Measurements from ENCODE around the gene BIVM.

Gene BIVM

DNA sequence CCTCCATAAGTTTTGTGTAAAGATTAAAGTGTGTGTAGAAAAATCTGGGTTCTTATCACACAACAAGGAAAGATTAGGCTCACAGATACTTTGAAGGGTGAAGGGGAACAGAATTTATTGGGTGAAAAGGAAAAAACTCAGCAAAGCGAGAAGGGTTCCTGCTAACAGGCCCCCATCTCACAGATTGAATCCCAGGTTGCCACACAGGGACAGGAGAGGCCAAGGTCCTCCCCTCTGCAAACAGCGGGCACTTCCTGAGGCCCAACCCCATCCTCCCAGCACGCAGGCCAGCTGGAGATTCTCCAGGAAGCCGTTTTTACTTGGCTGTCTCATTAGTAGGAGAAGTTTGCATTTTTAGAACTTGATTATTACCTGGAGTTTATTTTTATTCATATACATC lies 31.7 kb downstream of the BIVM start:
- DNase-seq (ENCODE audit: low read depth, low spot score), result no peak
- H3K4me3 ChIP-seq (ENCODE audit: low read length), result no peak overlapping the region

- no peak for DNase-seq (ENCODE audit: low read depth, low spot score)
- no peak overlapping the region for H3K4me3 ChIP-seq (ENCODE audit: low read length)
Measured at GRCh38 chr13:102836471-102836870, 37.6 kb downstream of the BIVM start.

GRCh38 chr13:102838273-102838672 lies 39.4 kb downstream of the BIVM start:
- no peak for DNase-seq (ENCODE audit: low read depth, low spot score)
- no peak overlapping the region for H3K4me3 ChIP-seq (ENCODE audit: low read length)

- no peak for DNase-seq (ENCODE audit: low read depth, low spot score)
- no peak overlapping the region for H3K4me3 ChIP-seq (ENCODE audit: low read length)
Measured at GRCh38 chr13:102838982-102839381, 40.1 kb downstream of the BIVM start.

DNA sequence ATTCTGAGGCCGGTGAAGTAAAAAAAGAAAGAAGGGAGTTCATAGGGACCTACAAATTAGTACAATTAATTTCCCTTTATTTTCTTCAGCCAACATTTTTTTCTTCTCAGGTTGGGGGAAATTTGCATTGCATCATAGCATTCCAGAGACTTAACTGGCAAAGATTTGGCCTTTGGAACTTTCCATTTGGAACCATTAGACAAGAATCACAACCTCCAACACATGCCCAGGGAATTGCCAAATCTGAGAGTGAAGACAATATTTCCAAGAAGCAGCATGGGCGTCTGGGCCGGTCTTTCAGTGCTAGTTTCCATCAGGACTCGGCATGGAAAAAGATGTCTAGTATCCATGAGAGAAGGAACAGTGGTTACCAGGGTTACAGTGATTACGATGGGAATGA lies 40.5 kb downstream of the BIVM start:
- no peak for DNase-seq (ENCODE audit: low read depth, low spot score)
- no peak overlapping the region for H3K4me3 ChIP-seq (ENCODE audit: low read length)

DNA sequence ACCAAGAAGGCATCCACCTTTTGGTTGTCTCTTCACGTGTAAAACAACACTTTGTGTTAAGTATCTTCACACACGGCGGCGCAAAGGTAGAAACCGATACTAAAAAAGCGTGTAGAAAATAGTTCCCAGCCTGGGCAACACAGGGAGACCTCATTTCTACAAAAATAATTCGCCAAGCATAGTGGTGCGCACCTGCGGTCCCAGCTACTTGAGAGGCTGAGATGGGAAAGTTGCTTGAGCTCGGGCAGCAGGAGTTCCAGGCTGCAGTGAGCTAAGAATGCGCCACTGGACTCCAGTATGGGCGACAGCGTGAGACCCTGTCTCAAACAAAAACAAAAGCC lies 46.3 kb downstream of the BIVM start:
- H3K4me3 ChIP-seq (ENCODE audit: low read length), result peak overlapping the region; percentile 97
- DNase-seq (ENCODE audit: low read depth, low spot score), result no peak

- peak; percentile 97 for DNase-seq (ENCODE audit: low read depth, low spot score)
- H3K4me3 ChIP-seq (ENCODE audit: low read length), result peak within 1 kb of the TSS; percentile 97
Measured at GRCh38 chr13:102845630-102846260, 46.8 kb downstream of the BIVM start, which contains the start of gene ERCC5. Gene ERCC5, plus strand, starts transcription at chr13:102846032. Its CDS starts 235 bp downstream, at chr13:102846267.

DNA sequence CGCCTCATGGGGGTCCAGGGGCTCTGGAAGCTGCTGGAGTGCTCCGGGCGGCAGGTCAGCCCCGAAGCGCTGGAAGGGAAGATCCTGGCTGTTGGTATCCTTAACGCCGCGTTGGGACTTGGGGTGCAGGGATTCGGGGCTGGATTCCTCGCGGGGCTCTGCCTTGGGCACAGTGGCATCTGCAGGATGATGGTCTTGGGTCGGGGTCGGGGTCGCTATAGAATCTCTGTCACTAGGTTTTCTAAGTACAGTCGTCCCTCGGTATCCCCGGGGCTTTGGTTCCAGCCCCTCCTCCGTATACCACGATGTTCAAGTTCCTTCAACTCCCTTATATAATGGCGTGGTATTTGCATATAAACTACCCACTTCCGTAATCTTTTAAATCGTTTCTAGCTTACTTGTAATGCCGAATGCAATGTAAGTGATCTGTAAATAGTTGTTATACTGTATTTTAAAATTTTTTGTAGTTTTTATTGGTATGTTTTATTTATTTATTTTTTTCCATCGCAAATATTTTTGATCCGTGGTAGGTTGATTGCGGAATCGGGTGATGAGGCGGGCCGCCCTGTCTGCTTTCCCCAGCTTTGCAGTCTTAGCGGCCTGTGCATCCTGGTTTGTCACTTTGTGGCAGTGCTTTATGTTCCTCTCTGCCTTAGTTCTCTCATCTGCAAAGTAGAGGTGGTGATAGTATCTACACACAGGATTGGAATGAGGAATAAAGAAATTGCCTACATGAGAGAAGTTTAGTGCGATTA lies 47.5 kb downstream of the BIVM start:
- peak overlapping the region; percentile 97 for H3K4me3 ChIP-seq (ENCODE audit: low read length)
- peak; percentile 72 for DNase-seq (ENCODE audit: low read depth, low spot score)

GRCh38 chr13:102847272-102848234 lies 48.6 kb downstream of the BIVM start:
- DNase-seq (ENCODE audit: low read depth, low spot score), result peak; percentile 54
- peak overlapping the region; percentile 97 for H3K4me3 ChIP-seq (ENCODE audit: low read length)

GRCh38 chr13:102848956-102849355 lies 50.0 kb downstream of the BIVM start:
- no peak overlapping the region for H3K4me3 ChIP-seq (ENCODE audit: low read length)
- DNase-seq (ENCODE audit: low read depth, low spot score), result peak; percentile 24

DNA sequence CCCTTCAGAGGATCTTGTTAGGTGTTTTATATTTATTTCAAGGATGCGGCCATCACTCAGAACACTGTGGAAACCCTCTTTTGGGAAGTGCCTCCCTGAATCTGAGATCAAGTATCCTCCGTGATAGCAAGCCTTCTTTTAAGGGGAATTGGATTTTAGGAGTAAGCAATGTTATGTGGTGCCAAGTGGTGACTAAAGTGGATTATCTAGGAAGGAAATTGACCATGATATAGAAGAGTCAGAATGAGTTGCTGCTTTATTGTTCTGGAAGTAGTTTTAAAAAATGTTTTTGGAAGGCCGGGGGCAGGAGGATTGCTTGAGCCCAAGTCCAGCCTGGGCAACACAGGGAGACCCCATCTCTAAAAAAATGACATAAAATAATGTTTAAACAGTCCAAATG lies 53.6 kb downstream of the BIVM start:
- no peak overlapping the region for H3K4me3 ChIP-seq (ENCODE audit: low read length)
- DNase-seq (ENCODE audit: low read depth, low spot score), result no peak

DNA sequence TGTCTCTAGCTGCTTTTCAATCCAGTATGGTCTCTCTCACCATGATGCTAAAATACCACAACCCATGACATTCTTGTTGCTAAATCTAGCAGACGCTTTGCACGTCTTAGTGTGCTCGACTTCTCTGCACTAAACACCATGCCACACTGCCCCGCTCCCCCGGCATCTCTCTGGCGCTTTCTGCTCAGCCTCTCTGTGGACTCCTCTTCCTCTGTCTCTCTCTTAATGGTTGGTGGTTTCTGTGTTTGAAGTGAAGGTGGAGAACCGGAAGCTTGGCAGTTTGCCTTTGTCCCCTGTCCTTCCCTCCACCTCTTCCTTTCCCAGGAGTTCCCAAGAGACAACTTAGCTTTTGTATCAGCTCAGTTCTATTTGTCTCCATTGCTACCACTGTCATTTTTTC lies 55.8 kb downstream of the BIVM start:
- H3K4me3 ChIP-seq (ENCODE audit: low read length), result peak overlapping the region; percentile 26
- DNase-seq (ENCODE audit: low read depth, low spot score), result peak; percentile 86

DNA sequence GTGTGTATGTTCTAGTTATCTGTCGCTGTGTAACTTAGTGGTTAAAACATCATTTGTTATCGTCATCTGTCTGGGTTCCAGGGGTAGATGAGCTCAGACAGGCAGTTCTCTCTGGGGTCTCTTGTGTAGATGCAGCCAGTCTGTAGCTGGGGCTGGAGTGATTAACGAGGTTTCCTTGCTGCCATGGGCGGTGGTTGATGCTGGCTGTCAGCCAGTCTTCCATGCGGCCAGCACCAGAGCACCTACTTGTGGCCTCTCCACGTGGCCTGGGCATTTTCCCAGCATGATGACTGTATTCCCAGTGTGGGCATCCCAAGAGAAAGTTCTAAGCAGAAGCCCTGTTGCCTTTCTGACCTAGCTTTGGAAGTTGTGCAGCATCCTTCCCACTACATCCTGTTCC lies 57.6 kb downstream of the BIVM start:
- DNase-seq (ENCODE audit: low read depth, low spot score), result no peak

GRCh38 chr13:102862624-102863210 lies 63.8 kb downstream of the BIVM start:
- no peak for DNase-seq (ENCODE audit: low read depth, low spot score)
- H3K4me3 ChIP-seq (ENCODE audit: low read length), result no peak overlapping the region

More for the DNA sequence above, 57.6 kb downstream of the BIVM start:
- H3K4me3 ChIP-seq (ENCODE audit: low read length), result no peak overlapping the region

GRCh38 chr13:102863590-102863989 lies 64.7 kb downstream of the BIVM start:
- DNase-seq (ENCODE audit: low read depth, low spot score), result no peak

GRCh38 chr13:102868366-102868936 lies 69.5 kb downstream of the BIVM start:
- no peak for DNase-seq (ENCODE audit: low read depth, low spot score)
- no peak overlapping the region for H3K4me3 ChIP-seq (ENCODE audit: low read length)

More at GRCh38 chr13:102863590-102863989, 64.7 kb downstream of the BIVM start:
- no peak overlapping the region for H3K4me3 ChIP-seq (ENCODE audit: low read length)

GRCh38 chr13:102869948-102870676 lies 71.2 kb downstream of the BIVM start:
- DNase-seq (ENCODE audit: low read depth, low spot score), result no peak
- no peak overlapping the region for H3K4me3 ChIP-seq (ENCODE audit: low read length)

GRCh38 chr13:102870677-102871415 lies 71.9 kb downstream of the BIVM start:
- no peak overlapping the region for H3K4me3 ChIP-seq (ENCODE audit: low read length)
- DNase-seq (ENCODE audit: low read depth, low spot score), result peak; percentile 37
